Hepatocyte (in vitro differentiated cells): Measurements from ENCODE around the gene NEDD8. TPM values are rescaled to one million over a fixed set of nuclear protein-coding genes. Genes with fewer than 3 reads are reported as not detected.

ENCODE experiments used
- DNase-seq: peaks from one replicate; pipeline ENCODE4 v3.0.0-alpha.2; 2016; ENCODE audit warnings: low spot score
- H2AFZ ChIP-seq: fragments of 200-600 bp; sonication (generic); 2 replicates; pipeline ENCODE4 v1.6.0; 2016; ENCODE audit warnings: antibody characterized with exemption, mild to moderate bottlenecking
- H3K27ac ChIP-seq: fragments of 200-600 bp; sonication (generic); 2 replicates; pipeline ENCODE4 v1.5.1; 2016; ENCODE audit warnings: mild to moderate bottlenecking
- H3K27me3 ChIP-seq: fragments of 200-600 bp; sonication (generic); 2 replicates; pipeline ENCODE4 v1.6.1; 2016
- H3K36me3 ChIP-seq: fragments of 200-600 bp; sonication (generic); replicated peaks from 2 replicates; pipeline ENCODE4 v1.5.1; 2016; ENCODE audit warnings: low read depth; ENCODE audit not compliant: insufficient read depth
- H3K4me1 ChIP-seq: fragments of 200-600 bp; sonication (generic); 2 replicates; pipeline ENCODE4 v1.5.1; 2016; ENCODE audit warnings: mild to moderate bottlenecking, moderate library complexity; ENCODE audit not compliant: insufficient read depth
- H3K4me2 ChIP-seq: fragments of 200-600 bp; sonication (generic); 2 replicates; pipeline ENCODE4 v1.6.0; 2016
- H3K4me3 ChIP-seq: fragments of 200-600 bp; sonication (generic); 2 replicates; pipeline ENCODE4 v1.5.1; 2016; ENCODE audit warnings: mild to moderate bottlenecking
- H3K79me2 ChIP-seq: fragments of 200-600 bp; sonication (generic); 2 replicates; pipeline ENCODE4 v1.6.0; 2017; ENCODE audit warnings: mild to moderate bottlenecking
- H3K9me2 ChIP-seq: fragments of 200-600 bp; sonication (generic); replicated peaks from 2 replicates; pipeline ENCODE4 v1.6.0; 2017; ENCODE audit warnings: mild to moderate bottlenecking; ENCODE audit not compliant: insufficient read depth
- H3K9me3 ChIP-seq: fragments of 200-600 bp; sonication (generic); 2 replicates; pipeline ENCODE4 v1.5.1; 2016; ENCODE audit warnings: low read depth, mild to moderate bottlenecking
- H4K20me1 ChIP-seq: fragments of 200-600 bp; sonication (generic); 2 replicates; pipeline ENCODE4 v1.6.0; 2016; ENCODE audit warnings: mild to moderate bottlenecking; ENCODE audit not compliant: insufficient read depth, poor library complexity, severe bottlenecking
- EZH2 ChIP-seq: fragments of 200-600 bp; sonication (generic); IDR thresholded peaks from 2 replicates; pipeline ENCODE4 v1.6.1; 2016; ENCODE audit warnings: antibody characterized with exemption, mild to moderate bottlenecking, borderline replicate concordance
- EZH2phosphoT487 ChIP-seq: fragments of 200-600 bp; sonication (generic); IDR thresholded peaks from one replicate; pipeline ENCODE4 v1.6.1; 2018; ENCODE audit warnings: antibody characterized with exemption, mild to moderate bottlenecking, low read depth, moderate library complexity; ENCODE audit not compliant: unreplicated experiment, severe bottlenecking
- WGBS: methylation state at CpG from one replicate; pipeline ENCODE4 v1.1.6; 2016; ENCODE audit warnings: low lambda C conversion rate; ENCODE audit errors: missing lambda C conversion rate; 5-methylcytosine and 5-hydroxymethylcytosine counted together
- polyA plus RNA-seq: library from polyadenylated mRNA; unstranded; fragments of >200 nt; fragmentation: Nextera tagmentation; extraction: Ambion mirVana; gene quantifications from 2 replicates; pipeline ENCODE4 v1.2.1, GENCODE V29; 2016
- total RNA-seq: library from RNA; depleted of rRNA; stranded (reverse); fragments of >200 nt; gene quantifications from 2 replicates; pipeline ENCODE4 v1.2.3, GENCODE V29; 2014
- TF ChIP-seq, protein P1 (sequence below): fragments of 200-600 bp; sonication (generic); IDR thresholded peaks from 2 replicates; pipeline ENCODE4 v1.5.1; 2016; ENCODE audit warnings: antibody characterized with exemption, mild to moderate bottlenecking; ENCODE audit not compliant: poor library complexity

NEDD8 gene
- 158 and 162 TPM in 2 replicates for total RNA-seq
- polyA plus RNA-seq: 326 TPM in 2 replicates

DNA sequence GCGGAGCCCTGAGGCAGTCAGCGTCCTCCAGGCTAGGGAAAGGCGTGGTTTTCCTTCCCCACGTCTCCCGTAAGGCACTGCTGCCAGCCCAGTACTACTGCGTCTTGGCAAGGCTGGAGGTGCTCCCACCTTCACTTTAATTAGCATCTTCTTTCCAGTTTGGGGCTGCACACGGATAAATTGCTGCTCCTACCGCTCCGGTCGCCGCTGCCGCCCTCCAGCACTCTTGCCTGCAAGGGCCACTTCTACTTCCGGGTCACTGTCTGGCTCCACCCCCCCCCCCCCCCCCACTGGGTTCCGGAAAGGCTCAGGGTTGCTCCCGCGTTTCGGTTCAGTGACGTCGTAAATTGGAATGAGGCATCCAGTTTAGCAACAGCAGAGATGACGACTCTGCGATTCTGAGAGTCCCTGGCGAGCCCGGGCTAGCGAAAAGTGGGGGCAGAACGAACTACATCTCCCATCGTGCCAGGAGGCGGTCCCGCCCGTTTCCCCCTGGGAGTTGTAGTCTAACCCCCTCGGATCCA is at the start of gene NEDD8:
Gene NEDD8, minus strand, starts transcription at position 247 of the 524 bp plus-strand sequence. Its CDS starts 100 bp downstream, at position 147.
- Histone ChIP-seq H4K20me1 (no peaks in the 10 kb centered on the region), H3K36me3 (no peaks in the 10 kb centered on the region), H2AFZ (peak within 1 kb of the TSS; percentile 98), H3K9me2 (no peaks in the 10 kb centered on the region), H3K79me2 (peaks cover 74% of the 10 kb centered on the region), H3K9me3 (no peaks in the 10 kb centered on the region), H3K4me1 (peaks cover 20% of the 10 kb centered on the region), H3K4me3 (peak within 1 kb of the TSS; percentile 96), H3K27ac (peak within 1 kb of the TSS; percentile 96), H3K27me3 (no peaks in the 10 kb centered on the region), H3K4me2 (peak within 1 kb of the TSS; percentile 87)
- no peak for TF ChIP-seq EZH2phosphoT487
- no peak for TF ChIP-seq EZH2
- TF ChIP-seq, protein P1, sequence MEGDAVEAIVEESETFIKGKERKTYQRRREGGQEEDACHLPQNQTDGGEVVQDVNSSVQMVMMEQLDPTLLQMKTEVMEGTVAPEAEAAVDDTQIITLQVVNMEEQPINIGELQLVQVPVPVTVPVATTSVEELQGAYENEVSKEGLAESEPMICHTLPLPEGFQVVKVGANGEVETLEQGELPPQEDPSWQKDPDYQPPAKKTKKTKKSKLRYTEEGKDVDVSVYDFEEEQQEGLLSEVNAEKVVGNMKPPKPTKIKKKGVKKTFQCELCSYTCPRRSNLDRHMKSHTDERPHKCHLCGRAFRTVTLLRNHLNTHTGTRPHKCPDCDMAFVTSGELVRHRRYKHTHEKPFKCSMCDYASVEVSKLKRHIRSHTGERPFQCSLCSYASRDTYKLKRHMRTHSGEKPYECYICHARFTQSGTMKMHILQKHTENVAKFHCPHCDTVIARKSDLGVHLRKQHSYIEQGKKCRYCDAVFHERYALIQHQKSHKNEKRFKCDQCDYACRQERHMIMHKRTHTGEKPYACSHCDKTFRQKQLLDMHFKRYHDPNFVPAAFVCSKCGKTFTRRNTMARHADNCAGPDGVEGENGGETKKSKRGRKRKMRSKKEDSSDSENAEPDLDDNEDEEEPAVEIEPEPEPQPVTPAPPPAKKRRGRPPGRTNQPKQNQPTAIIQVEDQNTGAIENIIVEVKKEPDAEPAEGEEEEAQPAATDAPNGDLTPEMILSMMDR: no peak
- WGBS: under 1% methylated on average over 30 of the region's 30 CpGs
- DNase-seq: peak; percentile 91

DNA sequence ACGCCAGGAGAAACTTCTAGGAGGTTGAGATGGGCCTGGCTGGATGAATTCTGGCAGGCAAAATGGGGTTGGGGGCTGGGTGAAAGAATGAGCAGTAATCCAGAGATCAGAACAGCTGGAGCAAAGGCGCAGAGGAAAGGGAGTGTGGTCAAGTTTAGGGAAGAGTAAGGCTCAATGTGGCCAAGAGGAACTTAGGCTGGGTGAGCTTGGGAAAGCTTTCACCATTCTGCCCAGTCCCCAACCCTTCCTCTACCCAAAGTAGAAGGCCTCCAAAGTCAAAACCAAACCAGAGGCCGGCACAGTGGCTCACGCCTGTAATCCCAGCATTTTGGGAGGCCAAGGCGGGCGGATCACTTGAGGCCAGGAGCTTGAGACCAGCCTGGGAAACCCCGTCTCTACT is 49.5 kb upstream of the NEDD8 start:
- Histone ChIP-seq H2AFZ (no peak overlapping the region), H3K79me2 (peaks cover 2% of the 10 kb centered on the region), H3K4me1 (no peaks in the 10 kb centered on the region), H3K4me2 (no peak overlapping the region), H3K36me3 (no peaks in the 10 kb centered on the region), H3K27me3 (no peaks in the 10 kb centered on the region), H3K9me2 (no peaks in the 10 kb centered on the region), H4K20me1 (no peaks in the 10 kb centered on the region), H3K9me3 (no peaks in the 10 kb centered on the region), H3K27ac (no peak overlapping the region), H3K4me3 (no peak overlapping the region)
- 96% methylated on average over 7 of the region's 7 CpGs for WGBS
- TF ChIP-seq EZH2phosphoT487 (no peak), EZH2 (no peak)
- TF ChIP-seq, protein P1: no peak
- DNase-seq: no peak

GRCh38 chr14:24280797-24281460 is 48.8 kb upstream of the NEDD8 start:
- Histone ChIP-seq H2AFZ (no peak overlapping the region), H3K9me2 (no peaks in the 10 kb centered on the region), H3K4me2 (no peak overlapping the region), H3K4me1 (no peaks in the 10 kb centered on the region), H3K27ac (no peak overlapping the region), H3K27me3 (no peaks in the 10 kb centered on the region), H3K79me2 (peaks cover 5% of the 10 kb centered on the region), H3K9me3 (no peaks in the 10 kb centered on the region), H3K36me3 (no peaks in the 10 kb centered on the region), H4K20me1 (no peaks in the 10 kb centered on the region), H3K4me3 (no peak overlapping the region)
- TF ChIP-seq EZH2phosphoT487: no peak
- TF ChIP-seq EZH2: no peak
- TF ChIP-seq, protein P1: no peak
- 96% methylated on average over 5 of the region's 6 CpGs for WGBS
- no peak for DNase-seq
